Right forelimb (tissue), 1 donor: ENCODE data around the gene AMBP.
"Not testable (repeated sequence)": the region's sequence is repeated elsewhere in the genome, so short reads cannot be mapped to it uniquely, and the experiment has no call there.

Experiments used
- DNase-seq: peaks from one replicate; pipeline ENCODE4 v3.0.0-alpha.2; 2018

Gene AMBP

GRCh38 chr9:114090798-114091197, 12.7 kb upstream of the AMBP start:
- DNase-seq = no peak

GRCh38 chr9:114089206-114089840, 11.2 kb upstream of the AMBP start:
- no peak for DNase-seq

- DNase-seq = no peak
These were observed 10.6 kb upstream of the AMBP start for GRCh38 chr9:114088571-114089170.

DNA sequence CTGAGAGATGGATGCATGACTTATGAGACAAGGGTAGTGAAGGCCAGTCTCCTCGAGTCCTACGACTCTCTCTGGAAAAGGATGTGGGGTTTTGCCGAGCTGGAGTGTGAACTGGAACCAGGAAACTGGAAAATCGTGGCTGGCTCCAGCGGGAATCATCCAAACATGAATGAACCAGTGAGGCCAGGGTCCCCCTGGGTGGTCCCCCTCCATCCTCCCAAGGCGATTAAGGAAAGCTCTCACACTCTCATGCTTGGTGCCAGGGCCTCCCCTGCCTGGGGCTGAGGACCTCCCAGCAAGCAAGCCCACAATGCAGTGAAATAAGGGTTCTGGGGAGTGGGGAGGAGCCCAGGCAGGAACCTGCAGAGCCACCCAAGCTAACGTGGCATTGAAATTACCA, 9.6 kb upstream of the AMBP start:
- no peak for DNase-seq

DNA sequence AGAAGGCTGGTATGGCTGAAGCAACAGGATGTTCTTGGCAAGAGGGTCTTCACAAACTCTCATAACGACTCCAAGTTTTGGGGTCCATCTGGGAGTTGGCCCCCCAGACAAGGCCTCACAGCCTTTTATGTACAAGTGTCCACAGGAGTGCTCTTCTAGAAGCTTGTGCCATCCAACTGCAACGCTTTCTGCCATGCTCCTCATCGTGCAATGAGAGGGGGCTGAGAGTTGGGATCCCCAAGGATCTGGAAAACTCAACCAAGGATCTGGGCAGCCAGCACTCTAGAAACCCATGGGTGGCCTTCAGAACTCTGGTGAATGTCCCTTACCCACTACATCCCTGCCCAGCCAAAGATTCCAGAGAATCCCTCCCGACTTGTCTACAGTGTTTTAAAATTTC, 8.5 kb upstream of the AMBP start:
- no peak for DNase-seq

GRCh38 chr9:114086009-114086408, 7.9 kb upstream of the AMBP start:
- DNase-seq = no peak

DNA sequence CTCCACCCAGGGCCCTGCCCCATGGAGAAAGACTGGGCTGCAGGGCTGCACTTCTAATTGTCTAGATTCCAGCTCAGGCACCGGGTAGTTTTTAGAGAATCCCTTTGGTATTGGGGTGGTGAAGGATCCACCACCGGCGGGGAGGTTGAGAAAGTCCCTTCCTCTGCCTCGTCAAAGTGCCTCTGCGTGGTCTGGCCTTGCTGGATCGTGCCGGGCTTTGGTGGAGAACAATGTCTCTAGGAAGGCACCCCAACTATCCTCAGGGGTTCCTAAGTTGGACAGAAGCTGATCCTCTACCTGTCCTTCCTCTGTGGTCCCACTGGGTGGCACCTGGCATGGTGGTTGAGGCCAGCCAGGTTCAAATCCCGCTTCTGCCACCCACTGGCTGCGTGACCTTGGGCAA, 7.3 kb upstream of the AMBP start:
- DNase-seq = no peak

- no peak for DNase-seq
These were observed 6.4 kb upstream of the AMBP start for GRCh38 chr9:114084282-114085073.

GRCh38 chr9:114083666-114084065, 5.6 kb upstream of the AMBP start:
- DNase-seq = no peak

DNA sequence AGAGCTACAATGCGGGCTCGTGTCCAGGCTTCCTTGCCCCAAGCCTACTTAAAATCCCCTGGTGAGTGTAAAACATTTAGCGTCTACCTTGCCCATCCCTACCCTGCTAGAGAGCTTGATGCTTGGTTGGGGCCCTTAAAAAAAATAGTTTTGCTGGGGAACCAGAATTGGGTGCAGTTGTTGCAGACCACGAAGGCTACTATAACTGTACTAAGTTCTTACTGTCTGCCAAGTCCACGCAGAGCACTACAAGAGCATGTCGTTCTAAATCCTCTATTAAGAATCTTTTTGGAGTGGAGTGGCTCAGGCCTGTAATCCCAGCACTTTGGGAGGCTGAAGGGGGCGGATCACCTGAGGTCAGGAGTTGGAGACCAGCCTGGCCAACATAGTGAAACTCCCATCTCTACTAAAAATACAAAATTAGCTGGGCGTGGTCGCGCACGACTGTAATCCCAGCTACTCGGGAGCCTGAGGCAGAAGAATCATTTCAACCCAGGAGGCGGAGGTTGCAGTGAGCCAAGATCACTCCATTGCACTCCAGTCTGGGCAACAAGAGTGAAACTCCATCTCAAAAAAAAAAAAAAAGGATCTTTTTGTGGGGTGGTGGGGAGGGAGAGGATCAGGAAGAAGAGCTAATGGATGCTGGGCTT, 4.8 kb upstream of the AMBP start:
- not testable (repeated sequence) for DNase-seq

- peak; percentile 92 for DNase-seq
These were observed 4.1 kb upstream of the AMBP start for GRCh38 chr9:114082017-114082762.

GRCh38 chr9:114081441-114082016, 3.4 kb upstream of the AMBP start:
- DNase-seq = no peak

GRCh38 chr9:114080773-114081440, 2.8 kb upstream of the AMBP start:
- DNase-seq = no peak

- no peak for DNase-seq
These were observed 2.2 kb upstream of the AMBP start for GRCh38 chr9:114080195-114080772.

DNA sequence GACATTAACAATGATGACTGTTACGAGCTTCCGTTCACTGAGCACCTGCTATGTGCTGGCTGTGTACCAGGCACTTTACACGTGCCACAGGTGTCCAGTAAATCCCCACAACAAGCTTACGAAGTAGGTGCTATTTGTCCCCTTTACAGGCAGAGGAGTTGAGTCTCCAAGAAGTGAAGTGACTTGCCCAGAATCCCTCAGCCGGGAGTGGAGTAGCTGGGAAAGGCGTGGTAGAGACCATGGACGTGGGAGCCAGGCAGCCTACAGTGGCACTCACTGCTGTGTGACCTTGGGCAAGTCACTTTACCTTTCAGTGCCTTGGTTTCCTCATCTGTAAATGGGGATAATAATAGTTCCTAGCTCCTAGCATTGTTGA, 669 bp upstream of the AMBP start:
- DNase-seq = no peak

DNA sequence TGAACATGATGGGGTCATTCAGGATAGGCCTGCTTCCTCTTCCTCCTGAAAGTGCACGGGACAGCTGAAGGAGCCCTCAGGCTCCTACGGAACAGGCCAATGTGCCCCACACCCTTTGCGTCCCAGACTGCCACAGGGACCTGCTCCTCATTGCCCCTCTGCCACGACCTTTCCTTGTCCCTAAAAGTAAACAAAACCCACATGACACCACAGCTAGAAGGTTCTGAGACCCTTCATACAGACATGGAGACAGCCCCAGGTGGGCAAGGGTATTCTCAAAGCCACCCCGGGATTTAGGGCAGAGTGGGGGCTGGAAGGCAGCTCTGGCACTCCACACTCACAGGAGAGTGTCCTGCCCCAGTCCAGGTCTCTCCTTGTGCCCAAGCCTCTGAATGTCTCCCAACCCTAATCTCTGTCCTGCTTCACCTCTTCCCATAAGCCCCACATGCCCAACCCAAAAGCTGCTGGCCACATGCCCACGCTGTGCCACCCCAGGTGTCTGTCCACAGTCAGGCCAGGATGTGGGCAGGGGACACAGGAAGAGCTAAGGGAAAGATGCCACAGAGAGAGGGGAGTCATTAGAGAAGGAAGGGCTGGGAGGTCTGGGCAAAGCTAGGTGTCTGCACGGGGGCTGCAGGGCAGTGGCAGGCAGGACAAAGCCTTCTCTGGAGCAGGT, 800 bp downstream of the AMBP start:
- DNase-seq = no peak

- DNase-seq = no peak
These were observed 1.6 kb downstream of the AMBP start for GRCh38 chr9:114076237-114077161.

- DNase-seq = no peak
These were observed 2.5 kb downstream of the AMBP start for GRCh38 chr9:114075602-114076001.

DNA sequence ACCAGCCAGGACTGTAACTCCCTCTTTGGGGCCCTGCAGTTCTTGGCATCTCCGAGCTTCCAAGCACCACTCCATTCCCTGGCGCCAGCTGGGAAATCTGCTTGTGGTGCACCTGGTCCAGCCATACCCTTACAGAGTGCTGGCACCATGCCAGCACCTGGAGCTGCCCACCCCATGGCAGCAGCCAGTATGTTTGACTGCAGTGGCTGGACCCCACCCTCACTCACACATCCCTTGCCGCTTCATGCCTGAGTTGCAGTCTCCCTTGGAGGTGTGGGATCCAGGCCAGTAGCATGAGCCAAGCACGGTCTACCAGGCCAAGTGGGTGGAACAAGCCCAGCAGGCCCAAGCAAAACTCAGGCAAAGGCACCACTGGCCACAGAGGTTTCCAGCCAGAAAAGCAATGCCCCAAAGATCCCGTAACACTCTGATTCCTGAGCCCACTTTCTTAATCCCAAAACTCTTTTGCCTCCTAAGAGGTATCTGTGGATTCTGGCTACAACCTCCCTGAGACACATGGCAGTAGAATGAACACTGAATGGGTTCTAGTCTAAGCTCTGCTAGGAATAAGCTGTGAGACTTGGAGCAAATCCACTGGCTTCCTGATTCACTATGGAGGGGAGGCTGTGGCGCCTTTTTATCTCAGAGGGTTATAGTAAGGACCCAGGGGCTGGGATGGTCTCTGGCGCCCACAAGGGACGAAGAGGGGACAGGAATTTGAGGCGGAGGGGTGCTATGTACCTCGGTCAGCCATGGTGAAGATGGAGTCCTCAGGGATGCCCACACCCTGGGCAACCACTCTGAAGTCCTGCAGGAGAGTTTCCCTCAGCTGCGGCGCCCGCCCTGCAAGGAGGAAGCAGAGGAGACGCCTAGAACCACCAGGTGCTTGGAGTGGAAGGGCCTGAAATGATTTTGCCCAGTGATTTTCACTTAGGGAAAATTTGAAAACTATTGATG, 5.6 kb downstream of the AMBP start:
- peak; percentile 81 for DNase-seq
